ENCODE data around the gene REXO5.
"Not testable (repeated sequence)": the region's sequence is repeated elsewhere in the genome, so short reads cannot be mapped to it uniquely, and the experiment has no call there.

The REXO5 gene

DNA sequence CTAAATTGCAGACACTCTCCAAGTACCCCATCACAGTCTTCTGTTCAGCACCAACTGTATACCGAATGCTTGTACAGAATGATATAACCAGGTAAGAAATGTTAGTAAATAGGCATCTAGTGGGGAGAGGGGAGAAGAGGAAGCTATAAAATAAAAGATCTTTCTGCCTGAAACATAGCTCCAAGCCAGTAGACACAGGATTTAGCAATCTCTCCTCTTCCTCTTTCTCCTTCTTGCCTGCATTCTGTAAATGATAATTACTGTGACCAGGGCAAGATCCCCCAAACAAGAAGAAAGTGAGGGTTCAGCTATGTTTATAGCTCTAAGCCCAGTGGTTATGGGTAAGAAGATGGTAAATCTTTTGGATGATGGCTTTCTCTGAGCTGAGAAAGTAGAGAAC is 24.6 kb upstream of the REXO5 start:
- Mint-ChIP-seq H3K4me1 (no peaks in the 10 kb centered on the region), H3K27ac (no peak overlapping the region), H3K27me3 (no peaks in the 10 kb centered on the region), H3K4me3 (no peak overlapping the region), H3K9me3 (no peaks in the 10 kb centered on the region)
- DNase-seq = no peak
- ATAC-seq = no peak

GRCh38 chr16:20782470-20782869 is 23.9 kb upstream of the REXO5 start:
- H3K27me3 Mint-ChIP-seq = no peaks in the 10 kb centered on the region
- no peak for ATAC-seq
- H3K4me1 Mint-ChIP-seq = no peaks in the 10 kb centered on the region
- no peak overlapping the region for H3K4me3 Mint-ChIP-seq
- no peak for DNase-seq
- H3K9me3 Mint-ChIP-seq = no peaks in the 10 kb centered on the region
- no peak overlapping the region for H3K27ac Mint-ChIP-seq

GRCh38 chr16:20784204-20784603 is 22.1 kb upstream of the REXO5 start:
- Mint-ChIP-seq H3K9me3 (no peaks in the 10 kb centered on the region), H3K4me3 (no peak overlapping the region), H3K27ac (no peak overlapping the region), H3K4me1 (no peaks in the 10 kb centered on the region), H3K27me3 (no peaks in the 10 kb centered on the region)
- no peak for DNase-seq
- no peak for ATAC-seq

GRCh38 chr16:20789130-20789529 is 17.2 kb upstream of the REXO5 start:
- no peak for ATAC-seq
- DNase-seq = no peak
- Mint-ChIP-seq H3K4me3 (no peak overlapping the region), H3K9me3 (no peaks in the 10 kb centered on the region), H3K27ac (no peak overlapping the region), H3K4me1 (no peaks in the 10 kb centered on the region), H3K27me3 (no peaks in the 10 kb centered on the region)

DNA sequence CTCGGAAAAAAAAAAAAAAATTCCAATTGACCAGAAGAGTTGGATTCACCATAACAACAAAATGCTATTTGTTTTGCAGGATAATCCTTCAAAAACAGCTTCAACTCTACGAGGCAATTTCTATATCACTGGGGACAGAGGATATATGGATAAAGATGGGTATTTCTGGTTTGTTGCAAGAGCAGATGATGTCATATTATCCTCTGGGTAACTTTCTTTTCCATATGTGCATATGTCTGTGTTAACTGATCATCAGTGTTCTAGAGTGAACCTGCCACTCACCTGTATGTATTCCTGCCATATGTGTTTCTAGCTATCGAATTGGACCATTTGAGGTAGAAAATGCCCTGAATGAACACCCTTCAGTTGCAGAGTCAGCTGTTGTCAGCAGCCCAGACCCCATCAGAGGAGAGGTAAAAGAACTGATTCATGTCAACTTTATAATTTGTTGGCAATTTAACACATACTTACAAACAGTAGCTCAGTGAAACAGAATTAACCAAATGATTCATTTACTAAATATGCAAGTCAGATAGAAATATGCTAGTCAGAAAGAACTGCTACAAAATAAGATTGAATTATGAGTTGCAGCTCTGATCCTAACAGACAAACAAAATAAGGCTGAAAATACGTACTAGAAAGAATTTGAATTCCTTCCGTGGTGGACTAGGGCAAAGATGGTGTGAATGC is 14.3 kb upstream of the REXO5 start:
- Mint-ChIP-seq H3K4me3 (no peak overlapping the region), H3K4me1 (no peaks in the 10 kb centered on the region), H3K9me3 (no peaks in the 10 kb centered on the region), H3K27ac (peak overlapping the region in 1 of 2 donors; percentile 16), H3K27me3 (no peaks in the 10 kb centered on the region)
- ATAC-seq = no peak
- DNase-seq = no peak

GRCh38 chr16:20798364-20798763 is 8.0 kb upstream of the REXO5 start:
- Mint-ChIP-seq H3K4me3 (no peak overlapping the region), H3K27me3 (no peaks in the 10 kb centered on the region), H3K9me3 (no peaks in the 10 kb centered on the region), H3K4me1 (no peaks in the 10 kb centered on the region), H3K27ac (no peak overlapping the region)
- no peak for DNase-seq
- ATAC-seq = no peak

DNA sequence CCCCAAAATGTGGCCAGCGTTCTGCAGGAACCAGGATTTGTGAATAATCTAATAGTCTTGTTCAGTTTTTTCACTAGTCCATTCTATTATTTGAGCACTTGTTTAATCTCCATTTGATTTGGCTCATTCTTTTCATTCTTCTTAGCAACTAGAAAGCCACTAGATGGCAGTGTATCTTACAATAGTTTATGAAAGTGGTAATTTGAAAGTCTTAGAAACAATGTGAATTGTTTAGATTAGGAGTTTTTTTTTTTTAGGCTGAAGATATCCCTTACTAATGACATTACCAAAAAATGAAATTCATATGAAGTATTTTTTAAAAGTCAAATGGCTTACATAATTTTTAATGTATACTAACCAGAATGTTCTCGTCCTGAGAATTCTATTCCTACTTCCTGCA is 6.7 kb upstream of the REXO5 start:
- no peak for ATAC-seq
- Mint-ChIP-seq H3K27me3 (no peaks in the 10 kb centered on the region), H3K27ac (no peak overlapping the region), H3K4me1 (no peaks in the 10 kb centered on the region), H3K4me3 (no peak overlapping the region), H3K9me3 (no peaks in the 10 kb centered on the region)
- no peak for DNase-seq

- Mint-ChIP-seq H3K27me3 (no peaks in the 10 kb centered on the region), H3K27ac (no peak overlapping the region), H3K4me3 (no peak overlapping the region), H3K9me3 (no peaks in the 10 kb centered on the region), H3K4me1 (peaks cover 11% of the 10 kb centered on the region)
- no peak for DNase-seq
- no peak for ATAC-seq
Measured at GRCh38 chr16:20801278-20801677, 5.0 kb upstream of the REXO5 start.

DNA sequence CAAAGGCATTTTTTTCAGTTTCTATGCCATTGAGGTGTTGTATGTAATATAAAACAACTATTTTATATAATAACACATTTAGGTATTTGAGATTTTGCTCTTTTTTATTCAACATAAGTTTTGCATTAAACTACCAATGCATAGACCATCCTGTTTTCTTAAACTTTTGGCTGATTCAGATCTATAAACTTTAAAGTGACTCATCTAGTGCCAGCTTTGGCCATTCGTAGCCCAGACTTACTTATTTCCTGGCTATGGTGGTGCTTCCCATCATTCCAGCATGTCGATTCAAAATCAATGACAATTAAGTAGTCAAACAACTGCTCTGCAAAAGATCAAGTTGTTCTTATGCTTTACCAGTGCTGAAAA is 3.2 kb upstream of the REXO5 start:
- Mint-ChIP-seq H3K4me3 (no peak overlapping the region), H3K27ac (no peak overlapping the region), H3K4me1 (peaks cover 23% of the 10 kb centered on the region), H3K9me3 (no peaks in the 10 kb centered on the region), H3K27me3 (no peaks in the 10 kb centered on the region)
- DNase-seq = no peak
- ATAC-seq = no peak

DNA sequence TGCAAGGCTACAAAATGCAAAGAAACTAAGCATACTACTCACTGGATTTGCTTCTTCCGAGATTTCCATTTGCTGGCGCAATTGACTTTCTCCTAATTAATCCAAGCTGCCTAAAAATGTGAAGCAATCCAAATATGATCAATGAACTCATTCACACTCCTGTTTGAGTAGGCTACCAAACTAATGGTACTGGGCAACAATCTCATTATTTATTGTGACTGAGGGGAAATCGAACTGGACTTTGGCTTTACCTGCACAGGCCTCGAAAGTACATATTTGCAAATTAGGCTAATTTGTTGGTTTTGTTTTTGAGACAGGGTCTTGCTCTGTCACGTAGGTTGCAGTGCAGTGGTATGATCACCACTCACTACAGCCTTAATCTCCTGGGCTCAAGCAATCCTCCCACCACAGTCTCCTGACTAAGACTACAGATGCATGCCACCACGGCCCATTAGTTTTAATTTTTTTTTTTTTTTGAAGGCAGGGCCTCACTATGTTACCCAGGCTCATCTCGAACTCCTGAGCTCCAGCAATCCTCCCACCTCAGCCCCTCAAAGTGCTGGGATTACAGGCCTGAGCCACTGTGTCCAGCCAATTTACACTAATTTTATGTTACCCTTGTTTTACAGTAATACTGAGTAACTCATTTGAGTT is 2.6 kb upstream of the REXO5 start:
- no peak for DNase-seq
- Mint-ChIP-seq H3K4me3 (no peak overlapping the region), H3K27me3 (no peaks in the 10 kb centered on the region), H3K27ac (no peak overlapping the region), H3K9me3 (no peaks in the 10 kb centered on the region), H3K4me1 (peaks cover 27% of the 10 kb centered on the region)
- ATAC-seq = no peak

- not testable (repeated sequence) for H3K9me3 Mint-ChIP-seq
- ATAC-seq = peak; percentile 56
Measured at GRCh38 chr16:20805684-20806167, 601 bp upstream of the REXO5 start.

DNA sequence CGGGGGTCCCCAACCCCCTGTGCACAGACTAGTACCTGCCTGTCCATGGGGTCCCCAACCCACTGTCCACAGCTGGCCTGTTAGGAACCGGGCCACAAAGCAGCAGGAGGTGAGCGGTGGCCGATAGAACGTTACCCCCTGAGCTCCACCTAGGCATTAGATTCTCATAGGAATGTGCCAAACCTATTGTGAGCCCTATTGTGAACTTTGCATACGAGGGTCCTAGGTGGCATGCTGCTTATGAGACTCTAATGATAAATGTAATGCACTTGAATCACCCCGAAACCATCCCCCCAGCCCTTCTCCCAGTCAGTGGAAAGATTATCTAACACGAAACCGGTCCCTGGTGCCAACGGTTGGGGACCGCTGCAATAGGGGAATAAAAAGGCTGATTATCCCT is 1.5 kb downstream of the REXO5 start:
- no peak for ATAC-seq
- H3K4me1 Mint-ChIP-seq = peaks cover 34% of the 10 kb centered on the region
- peak overlapping the region; percentile 95 to 97 for H3K4me3 Mint-ChIP-seq
- H3K9me3 Mint-ChIP-seq = no peaks in the 10 kb centered on the region
- H3K27ac Mint-ChIP-seq = peak overlapping the region; percentile 98 to 99
- H3K27me3 Mint-ChIP-seq = no peaks in the 10 kb centered on the region
- no peak for DNase-seq

More at GRCh38 chr16:20805684-20806167, 601 bp upstream of the REXO5 start:
- H3K4me3 Mint-ChIP-seq = peak overlapping the region; percentile 95 to 97
- peaks cover 29% of the 10 kb centered on the region for H3K4me1 Mint-ChIP-seq
- DNase-seq, H3K27me3 Mint-ChIP-seq: not testable (repeated sequence)
- peak overlapping the region; percentile 98 to 99 for H3K27ac Mint-ChIP-seq

DNA sequence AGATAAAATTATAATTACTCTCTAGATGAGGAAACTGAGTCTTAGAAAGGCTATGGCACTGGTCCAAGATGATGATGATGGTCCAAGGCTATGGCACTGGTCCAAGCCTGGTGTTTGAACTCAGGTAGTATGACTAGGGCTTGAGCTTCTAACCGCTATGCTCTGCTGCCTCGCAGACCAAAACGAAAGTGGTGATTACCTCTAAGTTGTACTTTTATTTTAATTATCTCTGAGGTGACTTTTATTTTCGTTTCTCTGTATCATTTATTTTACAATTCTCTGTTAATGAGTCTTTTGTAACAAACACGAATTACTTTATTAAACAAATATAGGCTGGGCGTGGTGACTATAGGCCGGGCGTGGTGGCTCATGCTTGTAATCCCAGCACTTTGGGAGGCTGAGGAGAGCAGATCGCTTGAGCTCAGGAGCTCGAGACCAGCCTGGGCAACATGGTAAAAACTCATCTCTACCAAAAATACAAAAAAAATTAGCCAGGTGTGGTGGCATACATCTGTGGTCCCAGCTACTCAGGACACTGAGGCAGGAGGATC is 5.6 kb downstream of the REXO5 start:
- H3K4me3 Mint-ChIP-seq = no peak overlapping the region
- H3K27ac Mint-ChIP-seq = no peak overlapping the region
- H3K27me3 Mint-ChIP-seq = no peaks in the 10 kb centered on the region
- ATAC-seq (no peak), DNase-seq (no peak)
- no peaks in the 10 kb centered on the region for H3K9me3 Mint-ChIP-seq
- H3K4me1 Mint-ChIP-seq = peaks cover 29% of the 10 kb centered on the region

- H3K27ac Mint-ChIP-seq = no peak overlapping the region
- H3K4me3 Mint-ChIP-seq = no peak overlapping the region
Measured at GRCh38 chr16:20812510-20812909, 6.2 kb downstream of the REXO5 start.

GRCh38 chr16:20814784-20815183 is 8.5 kb downstream of the REXO5 start:
- no peaks in the 10 kb centered on the region for H3K9me3 Mint-ChIP-seq
- ATAC-seq = peak; percentile 79
- no peak overlapping the region for H3K27ac Mint-ChIP-seq
- H3K4me3 Mint-ChIP-seq = no peak overlapping the region
- peaks cover 13% of the 10 kb centered on the region for H3K4me1 Mint-ChIP-seq
- DNase-seq = no peak
- no peaks in the 10 kb centered on the region for H3K27me3 Mint-ChIP-seq

More at GRCh38 chr16:20812510-20812909, 6.2 kb downstream of the REXO5 start:
- ATAC-seq (no peak), DNase-seq (no peak)
- H3K9me3 Mint-ChIP-seq = no peaks in the 10 kb centered on the region
- peaks cover 23% of the 10 kb centered on the region for H3K4me1 Mint-ChIP-seq
- H3K27me3 Mint-ChIP-seq = no peaks in the 10 kb centered on the region

- no peak overlapping the region for H3K4me3 Mint-ChIP-seq
- no peaks in the 10 kb centered on the region for H3K9me3 Mint-ChIP-seq
- no peaks in the 10 kb centered on the region for H3K27me3 Mint-ChIP-seq
- H3K27ac Mint-ChIP-seq = no peak overlapping the region
- peaks cover 23% of the 10 kb centered on the region for H3K4me1 Mint-ChIP-seq
- DNase-seq (no peak), ATAC-seq (no peak)
Measured at GRCh38 chr16:20818929-20819585, 12.7 kb downstream of the REXO5 start.

All from stimulated activated naive CD8-positive, alpha-beta T cell treated with anti-CD3 and anti-CD28 coated beads, Interleukin-15, amount 100 ng/mL, for 72 hours (primary cell).